DLD1 (cell line): ENCODE data around the gene PSIP1.
"Not testable (repeated sequence)": the region's sequence is repeated elsewhere in the genome, so short reads cannot be mapped to it uniquely, and the experiment has no call there.

Source experiments
- in situ Hi-C: cut with HindIII; loops from 2 replicates; pipeline ENCODE4 v1.10.0; 2017; ENCODE audit warnings: low sequenced_read_pairs

The PSIP1 gene

GRCh38 chr9:15510789-15511575 lies at the start of gene PSIP1:
Gene PSIP1 (minus strand): TSS chr9:15510970. CDS start chr9:15510188, 782 bp downstream.
- in situ Hi-C loops = no loop called here

DNA sequence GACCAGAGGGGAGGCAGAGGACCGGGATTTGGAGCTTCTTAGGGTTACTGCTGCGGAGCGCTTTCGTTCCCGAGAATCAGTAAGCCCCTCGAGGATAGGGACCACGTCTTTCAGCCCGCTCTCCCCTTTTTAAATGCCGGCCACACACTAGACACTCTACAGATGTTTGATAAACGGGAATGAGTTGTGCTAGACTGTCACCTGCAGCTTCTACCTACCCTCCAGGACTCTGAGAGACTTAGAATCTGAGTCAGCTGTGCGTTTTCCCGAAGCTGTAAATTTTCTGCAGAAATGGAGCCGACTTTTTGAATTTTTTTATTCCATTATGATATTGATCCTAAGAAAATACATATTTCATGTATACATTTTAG lies 42.7 kb upstream of the PSIP1 start:
- in situ Hi-C loops = no loop called here

- in situ Hi-C loops = no loop called here
Measured at GRCh38 chr9:15552636-15553527, 42.1 kb upstream of the PSIP1 start, which contains the start of gene CCDC171. Gene CCDC171 (plus strand): TSS chr9:15553043. CDS start chr9:15564089, 11,046 bp downstream.

DNA sequence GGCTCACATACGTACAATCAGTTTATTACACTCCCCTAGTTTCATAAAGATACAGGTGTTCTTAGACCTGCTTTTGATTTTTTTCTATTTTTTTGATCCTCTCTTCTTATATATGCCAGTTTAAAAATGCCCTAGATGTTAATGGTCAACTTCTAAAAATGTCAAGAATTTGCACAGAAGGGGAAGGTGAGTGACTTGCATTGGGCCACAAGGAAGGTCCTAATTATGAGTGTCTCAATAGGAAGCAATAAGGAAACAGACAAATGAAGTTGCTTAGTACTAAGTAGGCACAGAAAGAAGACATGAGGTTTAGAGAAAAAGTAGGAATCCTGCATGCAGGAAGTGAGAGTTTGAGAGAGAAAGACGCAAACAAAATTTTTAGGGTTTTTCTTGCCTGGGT lies 38.8 kb upstream of the PSIP1 start:
- in situ Hi-C loops = no loop called here

DNA sequence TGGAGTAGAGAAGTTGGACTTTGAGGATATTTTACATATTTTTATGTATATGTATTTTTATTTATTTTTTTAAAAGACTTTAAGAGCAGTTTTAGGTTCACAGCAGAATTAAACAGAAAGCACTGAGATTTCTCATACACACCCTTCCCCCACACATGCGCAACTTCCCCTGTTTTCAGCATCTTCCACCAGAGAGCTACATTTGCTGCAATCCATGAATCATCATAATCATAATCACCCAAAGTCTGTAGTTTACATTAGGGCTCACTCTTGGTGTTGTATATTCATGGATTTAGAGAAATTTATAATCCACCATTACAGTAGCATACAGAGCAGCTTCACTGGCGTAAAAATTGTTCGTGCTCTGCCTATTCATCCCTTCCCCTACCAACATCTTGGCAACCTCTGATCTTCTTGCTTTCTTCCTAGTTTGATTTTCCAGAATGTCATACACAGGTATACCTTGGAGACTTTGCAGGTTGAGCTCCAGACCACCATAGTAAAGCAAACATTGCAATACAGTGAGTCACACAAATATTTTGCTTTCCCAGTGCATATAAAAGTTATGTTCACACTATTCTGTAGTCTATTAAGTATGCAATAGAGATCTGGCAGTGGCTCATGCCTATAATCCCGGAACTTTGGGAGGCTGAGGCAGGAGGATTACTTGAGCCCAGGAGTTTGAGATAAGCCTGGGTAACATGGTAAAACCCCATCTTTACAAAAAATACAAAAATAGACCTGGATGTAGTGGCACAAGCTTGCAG lies 32.5 kb upstream of the PSIP1 start:
- in situ Hi-C loops = no loop called here

DNA sequence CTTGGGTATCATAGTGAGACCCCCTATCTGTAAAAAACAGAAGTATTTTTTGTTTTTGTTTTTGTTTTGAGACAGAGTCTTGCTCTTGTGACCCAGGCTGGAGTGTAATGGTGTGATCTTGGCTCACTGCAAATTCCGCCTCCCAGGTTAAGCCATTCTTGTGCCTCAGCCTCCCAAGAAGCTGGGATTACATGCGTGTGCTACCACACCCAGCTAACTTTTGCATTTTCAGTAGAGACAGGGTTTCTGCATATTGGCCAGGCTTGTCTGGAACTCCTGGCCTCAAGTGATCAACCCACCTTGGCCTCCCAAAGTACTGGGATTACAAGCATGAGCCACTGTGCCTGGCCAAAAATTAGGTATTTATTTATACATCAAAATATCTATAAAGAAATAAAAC lies 31.9 kb upstream of the PSIP1 start:
- in situ Hi-C loops = no loop called here

GRCh38 chr9:15541872-15542271 lies 31.1 kb upstream of the PSIP1 start:
- in situ Hi-C loops = no loop called here

- in situ Hi-C loops = no loop called here
Measured at GRCh38 chr9:15531380-15531779, 20.6 kb upstream of the PSIP1 start.

- in situ Hi-C loops = no loop called here
Measured at GRCh38 chr9:15529566-15530324, 19.0 kb upstream of the PSIP1 start.

DNA sequence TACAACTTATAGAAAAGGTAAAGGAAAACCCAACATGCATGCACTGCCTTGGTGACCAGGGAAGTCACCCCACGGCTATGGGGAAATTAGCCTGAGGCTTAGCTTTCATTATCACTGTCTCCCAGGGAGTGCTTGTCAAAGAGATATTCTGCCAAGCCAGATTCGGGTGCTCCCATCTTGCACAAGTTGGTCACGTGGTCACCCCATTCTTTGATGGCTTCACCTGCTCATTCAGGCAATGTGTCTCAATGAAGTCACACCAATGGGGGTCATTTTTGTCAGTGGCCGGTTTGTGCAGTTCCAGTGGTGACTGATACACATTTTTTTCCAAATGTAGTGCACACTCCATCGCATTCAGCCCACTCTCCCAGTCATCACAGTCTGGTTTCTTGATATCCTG lies 16.3 kb upstream of the PSIP1 start:
- in situ Hi-C loops = not testable (repeated sequence)

DNA sequence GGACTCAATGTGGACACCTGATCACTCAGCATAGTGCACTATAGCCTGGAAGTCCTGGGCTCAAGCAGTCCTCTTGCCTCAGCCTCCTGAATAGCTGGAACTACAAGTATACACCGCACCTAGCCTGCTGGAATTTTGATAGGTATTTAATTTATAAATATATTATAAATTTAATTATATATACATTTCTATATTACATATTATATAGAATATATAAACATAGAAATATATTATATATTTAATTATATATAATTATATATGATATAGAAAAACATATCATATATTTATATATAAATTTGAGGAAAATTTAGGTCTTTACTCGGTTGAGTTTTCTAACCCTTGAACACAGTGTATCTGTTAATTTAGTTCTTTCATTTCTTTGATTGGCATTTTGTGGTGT lies 15.2 kb upstream of the PSIP1 start:
- in situ Hi-C loops = no loop called here

GRCh38 chr9:15524845-15525455 lies 14.2 kb upstream of the PSIP1 start:
- in situ Hi-C loops = no loop called here

GRCh38 chr9:15522130-15522755 lies 11.5 kb upstream of the PSIP1 start:
- in situ Hi-C loops = no loop called here

DNA sequence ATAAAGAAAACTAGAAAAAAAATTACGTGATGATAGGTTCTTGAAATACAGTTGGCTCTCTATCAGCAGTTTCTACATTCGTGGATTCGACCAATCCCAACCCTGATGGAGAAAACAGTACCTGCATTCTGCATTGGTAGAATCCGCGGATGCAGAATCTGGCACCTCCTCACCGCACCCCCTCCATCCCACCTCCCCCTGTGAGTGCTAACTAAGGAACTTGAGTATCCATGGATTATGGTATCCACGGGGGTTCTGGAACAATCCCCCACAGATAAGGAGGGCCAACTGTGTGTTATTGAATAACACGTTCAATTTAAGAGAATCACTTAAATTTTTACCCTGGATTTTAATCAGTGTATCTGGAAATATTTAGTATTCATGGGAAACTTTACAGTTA lies 10.5 kb upstream of the PSIP1 start:
- in situ Hi-C loops = no loop called here

DNA sequence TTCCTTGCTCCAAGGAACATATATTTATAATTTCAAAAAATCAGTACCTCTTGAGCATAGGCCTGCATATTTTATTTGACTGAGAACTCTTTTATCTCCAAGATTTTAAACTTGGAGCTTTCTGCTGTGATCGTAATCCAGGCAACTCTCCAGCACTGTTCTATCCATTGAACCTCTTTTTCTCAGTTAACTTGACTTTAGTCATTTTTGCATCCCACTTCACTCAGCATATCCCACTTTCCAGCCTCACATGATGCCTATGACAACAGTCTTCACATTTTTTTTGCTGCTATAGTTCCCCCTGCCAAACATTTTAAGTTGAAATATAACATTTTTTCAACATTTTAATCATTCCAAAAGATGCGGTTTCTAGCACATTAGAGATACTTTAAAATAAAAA lies 9.1 kb upstream of the PSIP1 start:
- in situ Hi-C loops = no loop called here

DNA sequence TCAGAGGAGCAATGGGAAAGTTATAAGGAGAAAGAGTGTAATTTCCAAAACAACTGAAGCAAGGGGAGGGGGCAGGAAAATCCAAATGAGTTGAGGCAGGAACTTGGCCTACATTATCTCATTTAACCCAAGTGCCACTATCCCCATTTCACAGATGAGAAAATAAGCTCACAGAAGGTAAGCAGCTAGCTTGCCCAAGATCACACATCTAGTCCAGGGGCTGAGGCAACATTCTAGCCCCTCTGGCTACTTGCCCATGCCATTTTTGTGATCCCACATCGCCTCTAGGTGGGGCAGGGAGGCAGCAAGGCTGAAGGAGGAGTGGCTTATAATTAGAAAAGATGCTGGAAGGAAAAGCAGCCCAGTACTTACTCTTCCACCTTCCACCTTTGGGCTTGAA lies 2.6 kb upstream of the PSIP1 start:
- in situ Hi-C loops = no loop called here

DNA sequence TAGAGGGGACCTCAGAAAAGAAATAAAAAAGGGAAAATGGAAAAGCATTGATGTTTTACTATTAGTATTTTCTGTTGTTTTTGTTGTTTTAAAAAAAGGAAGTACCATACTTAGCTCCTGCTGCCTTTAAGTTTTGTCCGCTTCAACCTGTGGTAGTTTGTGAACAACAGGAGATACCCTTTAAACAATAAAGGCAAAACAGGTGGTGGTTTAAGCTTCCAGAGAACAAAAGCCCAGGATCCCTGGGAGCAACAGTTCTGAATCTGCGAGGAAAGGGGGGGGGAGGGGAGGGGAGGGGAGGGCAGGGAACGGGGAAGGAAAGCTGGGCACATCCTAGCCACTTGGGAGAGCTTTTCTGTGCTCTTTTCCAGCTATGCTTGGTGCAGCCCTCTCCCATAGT lies 2.1 kb upstream of the PSIP1 start:
- in situ Hi-C loops = no loop called here

DNA sequence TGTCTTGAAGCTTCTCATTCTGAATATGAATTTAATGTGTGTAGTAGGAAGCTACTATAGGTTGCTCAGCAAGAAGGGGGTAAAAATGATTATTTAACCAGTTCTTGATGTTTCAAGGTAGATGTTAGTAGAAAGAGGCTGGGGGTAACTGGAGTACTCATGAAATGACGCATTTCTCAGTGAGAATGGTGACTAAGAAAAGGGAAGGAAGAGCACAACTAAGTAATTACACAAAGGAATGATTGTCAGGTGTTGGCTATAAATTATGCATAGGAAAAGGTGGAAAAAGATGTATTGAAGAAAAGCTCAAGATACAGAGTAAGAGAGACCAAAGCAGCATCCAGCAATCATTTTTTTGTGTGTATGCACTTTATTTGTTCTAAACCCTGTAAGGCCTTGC lies 1.4 kb upstream of the PSIP1 start:
- in situ Hi-C loops = no loop called here

DNA sequence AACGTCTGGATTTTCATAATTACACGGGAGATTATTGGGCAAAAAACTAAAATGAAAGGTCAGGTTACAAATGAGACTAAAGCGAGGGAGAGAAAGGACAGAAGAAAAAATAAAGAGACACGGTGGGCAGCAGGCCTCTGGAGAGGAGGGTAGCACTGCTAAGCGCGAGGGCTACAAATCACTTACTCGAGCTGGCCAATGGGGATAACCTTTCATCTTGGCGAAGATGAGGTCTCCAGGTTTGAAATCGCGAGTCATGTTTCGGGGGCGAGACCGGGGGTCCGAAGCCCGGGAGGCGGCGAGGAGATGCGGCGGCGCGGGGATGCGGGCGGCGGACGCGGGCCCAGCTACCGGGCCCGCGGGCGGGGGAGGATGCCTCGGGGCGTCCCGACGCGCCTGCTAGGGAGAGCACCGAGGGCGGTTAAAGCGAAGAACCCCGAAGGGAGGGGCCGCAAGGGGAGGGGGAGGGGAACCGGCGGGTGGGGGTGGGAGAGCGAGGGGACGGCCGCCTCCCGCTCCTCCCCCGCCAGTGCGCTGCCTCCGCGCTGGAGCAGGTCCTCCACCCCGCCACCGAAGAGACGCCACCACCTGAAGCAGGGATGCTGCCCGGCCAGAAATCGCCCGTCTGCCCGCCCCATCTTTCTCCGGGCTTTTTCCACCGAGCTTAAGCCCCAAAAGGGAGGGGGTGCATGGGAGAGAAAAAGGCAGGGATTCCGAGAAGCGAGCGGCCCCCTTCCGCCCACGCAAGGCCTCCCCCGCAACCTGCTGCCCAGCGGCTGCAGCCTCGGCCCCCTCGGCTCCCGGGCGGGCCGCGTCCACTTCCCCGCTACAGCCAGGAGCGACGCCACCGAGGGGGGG lies 610 bp downstream of the PSIP1 start:
- in situ Hi-C loops = no loop called here
